SK-N-SH (cell line): ENCODE measurements around the gene TMEM44. TPM values are rescaled to one million over a fixed set of nuclear protein-coding genes. Genes with fewer than 3 reads are reported as not detected.

Experiments
- CTCF ChIA-PET: fragments of 300-600, 350-600 bp; formaldehyde crosslinking; extraction: SDS; loops from one replicate; lab custom pipeline; 2021; lab: Yijun Ruan, JAX
- POLR2A ChIA-PET: fragments of 350-600 bp; sonication (Branson Sonifier 250); formaldehyde crosslinking; extraction: SDS; loops from one replicate; lab custom pipeline; 2020; ENCODE audit warnings: antibody characterized with exemption, inconsistent platforms; lab: Yijun Ruan, JAX
- DNase-seq: peaks from one replicate; pipeline ENCODE4 v3.0.0; 2012
- H2AFZ ChIP-seq: fragments of 200-600 bp; sonication (generic); 2 replicates; pipeline ENCODE4 v1.8.1; 2016; ENCODE audit warnings: antibody characterized with exemption, mild to moderate bottlenecking, low read depth
- H3F3A ChIP-seq: fragments of 200-600 bp; sonication (generic); replicated peaks from 2 replicates; pipeline ENCODE3; 2016; ENCODE audit warnings: antibody characterized with exemption, mild to moderate bottlenecking; ENCODE audit not compliant: insufficient read depth
- H3K27ac ChIP-seq, 2 experiments: fragments of 200-500 bp in 1 of 2; fragments of 200-600 bp in 1 of 2; sonication (Bioruptor generic) in 1 of 2; sonication (generic), shearing (Covaris generic) in 1 of 2; 2 replicates each; pipeline versions ENCODE4 v1.5.1 to v1.6.1; 2014 to 2016; ENCODE audit warnings: low read depth in 2 of 2, inconsistent platforms in 1 of 2, low read length in 1 of 2, mild to moderate bottlenecking in 1 of 2, mixed read lengths in 1 of 2
- H3K27me3 ChIP-seq: fragments of 200-600 bp; sonication (generic), shearing (Covaris generic); 2 replicates; pipeline ENCODE4 v1.6.1; 2016; ENCODE audit warnings: mixed run types; ENCODE audit not compliant: insufficient read depth
- H3K36me3 ChIP-seq, 2 experiments: fragments of 200-500 bp in 1 of 2; fragments of 200-600 bp in 1 of 2; sonication (Bioruptor generic) in 1 of 2; sonication (generic) in 1 of 2; replicated peaks in 1 of 2; 2 replicates each; pipeline versions ENCODE3 to v1.5.1; 2014 to 2016; ENCODE audit warnings: low read length in 1 of 2, mild to moderate bottlenecking in 1 of 2; ENCODE audit not compliant: insufficient read depth in 2 of 2, control insufficient read depth in 1 of 2
- H3K4me1 ChIP-seq, 2 experiments: fragments of 200-500 bp in 1 of 2; fragments of 200-600 bp in 1 of 2; sonication (Bioruptor generic) in 1 of 2; sonication (generic), shearing (Covaris generic) in 1 of 2; 2 replicates each; pipeline versions ENCODE4 v1.5.1 to v1.6.1; 2014 to 2016; ENCODE audit warnings: low read depth in 1 of 2, low read length in 1 of 2, mixed run types in 1 of 2; ENCODE audit not compliant: insufficient read depth in 2 of 2, control insufficient read depth in 1 of 2
- H3K4me2 ChIP-seq: fragments of 200-600 bp; sonication (generic), shearing (Covaris generic); 2 replicates; pipeline ENCODE4 v1.6.1; 2017; ENCODE audit warnings: mixed run types
- H3K4me3 ChIP-seq, 2 experiments: fragments of 200-500 bp in 1 of 2; fragments of 200-600 bp in 1 of 2; sonication (Bioruptor generic) in 1 of 2; sonication (generic), shearing (Covaris generic) in 1 of 2; 2 replicates each; pipeline versions ENCODE4 v1.5.1 to v1.8.1; 2014 to 2016; ENCODE audit warnings: low read depth in 2 of 2, inconsistent platforms in 1 of 2, low read length in 1 of 2, mild to moderate bottlenecking in 1 of 2, mixed read lengths in 1 of 2, moderate library complexity in 1 of 2
- H3K79me2 ChIP-seq: fragments of 200-600 bp; sonication (generic); 2 replicates; pipeline ENCODE4 v1.8.1; 2017; ENCODE audit warnings: mild to moderate bottlenecking; ENCODE audit not compliant: insufficient read depth
- H3K9ac ChIP-seq: fragments of 200-600 bp; sonication (generic); 2 replicates; pipeline ENCODE4 v1.6.1; 2017; ENCODE audit warnings: mixed run types
- H3K9me2 ChIP-seq: fragments of 200-600 bp; sonication (generic); 2 replicates; pipeline ENCODE4 v1.6.1; 2017; ENCODE audit warnings: mixed run types
- H3K9me3 ChIP-seq: fragments of 200-600 bp; sonication (generic); 2 replicates; pipeline ENCODE4 v1.6.1; 2017; ENCODE audit warnings: mixed run types, mild to moderate bottlenecking, moderate library complexity
- H4K20me1 ChIP-seq: fragments of 200-600 bp; sonication (generic); 2 replicates; pipeline ENCODE4 v1.6.1; 2017; ENCODE audit warnings: mild to moderate bottlenecking, mixed run types; ENCODE audit not compliant: insufficient read depth
- CHD2 ChIP-seq: fragments of 150-350 bp; IDR thresholded peaks from 2 replicates; pipeline ENCODE4 v1.6.1; 2018; ENCODE audit warnings: low read length; ENCODE audit not compliant: partially characterized antibody
- FOSL2 ChIP-seq: IDR thresholded peaks from 2 replicates; pipeline ENCODE4 v1.4.0; 2012; ENCODE audit warnings: low read depth, mild to moderate bottlenecking, moderate library complexity, borderline replicate concordance
- GABPA ChIP-seq: IDR thresholded peaks from 2 replicates; pipeline ENCODE4 v1.4.0; 2012; ENCODE audit warnings: low read depth, mild to moderate bottlenecking
- GATA2 ChIP-seq: sonication (generic); formaldehyde crosslinking; IDR thresholded peaks from 2 replicates; pipeline ENCODE4 v1.5.0; 2020; ENCODE audit warnings: mild to moderate bottlenecking, missing genetic modification reagents
- IRF3 ChIP-seq: fragments of 150-350 bp; IDR thresholded peaks from 2 replicates; pipeline ENCODE4 v1.6.1; 2016; ENCODE audit warnings: mild to moderate bottlenecking, low read depth, low read length
- MEF2A ChIP-seq: IDR thresholded peaks from 2 replicates; pipeline ENCODE4 v1.4.0; 2012; ENCODE audit warnings: low read depth, borderline replicate concordance
- NFIC ChIP-seq: IDR thresholded peaks from 2 replicates; pipeline ENCODE4 v1.4.0; 2012; ENCODE audit warnings: borderline replicate concordance
- NRF1 ChIP-seq: IDR thresholded peaks from 2 replicates; pipeline ENCODE4 v1.6.1; 2012; ENCODE audit warnings: low read depth, mild to moderate bottlenecking, low read length
- PBX3 ChIP-seq: IDR thresholded peaks from 2 replicates; pipeline ENCODE4; 2012
- POLR2AphosphoS5 ChIP-seq: IDR thresholded peaks from 2 replicates; pipeline ENCODE4 v1.6.1; 2012; ENCODE audit warnings: low read depth, low read length
- RCOR1 ChIP-seq: fragments of 150-350 bp; IDR thresholded peaks from 2 replicates; pipeline ENCODE4 v1.6.1; 2017; ENCODE audit warnings: antibody characterized with exemption, low read length
- SIN3A ChIP-seq: IDR thresholded peaks from 2 replicates; pipeline ENCODE4 v1.6.1; 2012; ENCODE audit warnings: low read depth, mild to moderate bottlenecking, low read length, moderate library complexity, borderline replicate concordance
- SMC3 ChIP-seq: IDR thresholded peaks from 2 replicates; pipeline ENCODE4 v1.6.1; 2012; ENCODE audit warnings: low read depth, low read length, improper control_type of control experiment
- TAF1 ChIP-seq: IDR thresholded peaks from 2 replicates; pipeline ENCODE4 v1.6.1; 2012; ENCODE audit warnings: low read depth, mild to moderate bottlenecking, low read length, moderate library complexity, borderline replicate concordance
- TCF12 ChIP-seq: IDR thresholded peaks from 2 replicates; pipeline ENCODE4 v1.4.0; 2012
- WGBS: methylation state at CpG from one replicate; pipeline ENCODE4 v1.1.6; 2017; ENCODE audit warnings: low lambda C conversion rate; 5-methylcytosine and 5-hydroxymethylcytosine counted together
- polyA plus RNA-seq, 3 experiments: library from polyadenylated mRNA; depleted of rRNA; stranded (reverse); fragments of >200 nt; gene quantifications; 2 replicates each; pipeline ENCODE4 v1.2.3, GENCODE V29; 2012
- TF ChIP-seq, protein P1 (sequence below): IDR thresholded peaks from 2 replicates; pipeline ENCODE4 v1.6.1; 2012; ENCODE audit warnings: mild to moderate bottlenecking, low read depth, low read length, moderate library complexity
- TF ChIP-seq, protein P2 (sequence below): fragments of 200-600 bp; sonication (generic); IDR thresholded peaks from 2 replicates; pipeline ENCODE4 v1.6.1; 2017; ENCODE audit warnings: antibody characterized with exemption, mild to moderate bottlenecking, moderate library complexity

Gene TMEM44
- polyA plus RNA-seq, 1 of the 3 experiments (the other 2 are of a cell fraction): 22.6 TPM

DNA sequence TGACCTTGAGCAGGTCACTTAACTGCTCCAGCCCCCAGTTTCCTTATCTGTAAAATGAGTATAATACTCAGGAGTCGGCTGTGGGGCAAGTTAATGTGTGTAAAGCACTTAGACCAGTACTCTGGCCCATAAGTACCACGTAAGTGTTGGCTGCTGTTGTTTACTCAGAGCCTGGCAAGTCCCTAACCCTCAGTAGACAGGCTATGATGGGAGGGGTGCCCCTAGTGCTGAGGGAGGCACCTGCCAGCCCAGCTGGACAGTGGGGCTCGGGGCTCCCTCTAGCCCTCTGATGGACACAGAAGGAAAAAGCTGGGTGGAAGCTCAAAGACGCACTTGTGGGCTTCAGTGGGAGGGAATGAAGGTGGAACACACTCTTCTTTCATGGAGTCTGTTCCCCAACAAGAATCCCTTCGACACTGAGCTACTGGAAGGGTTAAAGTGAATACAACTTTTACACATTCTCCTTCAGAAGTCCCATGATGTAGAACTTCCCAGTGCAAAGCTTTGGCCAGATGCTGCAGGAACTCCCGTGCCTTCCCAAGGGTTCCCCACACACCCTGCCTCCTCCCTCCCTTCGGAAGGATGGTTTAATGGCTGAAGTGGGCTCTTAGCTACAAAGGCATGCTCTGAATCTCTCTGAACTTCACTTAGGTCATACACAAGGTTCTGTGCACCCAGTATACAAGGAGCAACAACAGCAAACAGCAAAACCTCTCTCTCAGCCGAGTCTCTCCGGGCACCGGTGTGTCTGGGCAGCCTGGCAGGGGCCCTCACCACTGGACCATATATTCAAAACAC, 25.4 kb downstream of the TMEM44 start (continued):
- TF ChIP-seq, protein P1, sequence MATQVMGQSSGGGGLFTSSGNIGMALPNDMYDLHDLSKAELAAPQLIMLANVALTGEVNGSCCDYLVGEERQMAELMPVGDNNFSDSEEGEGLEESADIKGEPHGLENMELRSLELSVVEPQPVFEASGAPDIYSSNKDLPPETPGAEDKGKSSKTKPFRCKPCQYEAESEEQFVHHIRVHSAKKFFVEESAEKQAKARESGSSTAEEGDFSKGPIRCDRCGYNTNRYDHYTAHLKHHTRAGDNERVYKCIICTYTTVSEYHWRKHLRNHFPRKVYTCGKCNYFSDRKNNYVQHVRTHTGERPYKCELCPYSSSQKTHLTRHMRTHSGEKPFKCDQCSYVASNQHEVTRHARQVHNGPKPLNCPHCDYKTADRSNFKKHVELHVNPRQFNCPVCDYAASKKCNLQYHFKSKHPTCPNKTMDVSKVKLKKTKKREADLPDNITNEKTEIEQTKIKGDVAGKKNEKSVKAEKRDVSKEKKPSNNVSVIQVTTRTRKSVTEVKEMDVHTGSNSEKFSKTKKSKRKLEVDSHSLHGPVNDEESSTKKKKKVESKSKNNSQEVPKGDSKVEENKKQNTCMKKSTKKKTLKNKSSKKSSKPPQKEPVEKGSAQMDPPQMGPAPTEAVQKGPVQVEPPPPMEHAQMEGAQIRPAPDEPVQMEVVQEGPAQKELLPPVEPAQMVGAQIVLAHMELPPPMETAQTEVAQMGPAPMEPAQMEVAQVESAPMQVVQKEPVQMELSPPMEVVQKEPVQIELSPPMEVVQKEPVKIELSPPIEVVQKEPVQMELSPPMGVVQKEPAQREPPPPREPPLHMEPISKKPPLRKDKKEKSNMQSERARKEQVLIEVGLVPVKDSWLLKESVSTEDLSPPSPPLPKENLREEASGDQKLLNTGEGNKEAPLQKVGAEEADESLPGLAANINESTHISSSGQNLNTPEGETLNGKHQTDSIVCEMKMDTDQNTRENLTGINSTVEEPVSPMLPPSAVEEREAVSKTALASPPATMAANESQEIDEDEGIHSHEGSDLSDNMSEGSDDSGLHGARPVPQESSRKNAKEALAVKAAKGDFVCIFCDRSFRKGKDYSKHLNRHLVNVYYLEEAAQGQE: no peak
- no peak for TF ChIP-seq TCF12
- TF ChIP-seq RCOR1: no peak
- no peak for TF ChIP-seq TAF1

DNA sequence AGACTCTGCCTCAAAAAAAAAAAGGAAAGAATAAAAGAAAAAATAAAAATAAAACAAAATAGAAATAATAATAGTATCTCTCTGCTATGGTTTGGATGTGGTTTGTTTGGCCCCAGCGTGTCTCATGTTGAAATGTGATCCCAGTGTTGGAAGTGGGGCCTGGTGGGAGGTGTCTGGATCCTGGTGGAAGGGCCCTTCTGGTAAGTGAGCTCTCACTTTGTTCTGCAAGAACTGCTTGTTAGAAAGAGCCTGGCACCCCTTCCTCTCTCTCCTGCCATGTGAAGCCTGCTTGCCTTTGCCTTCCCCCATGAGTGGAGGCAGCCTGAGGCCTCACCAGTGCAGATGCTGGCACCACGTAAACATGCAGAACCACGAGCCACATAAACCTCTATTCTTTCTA, 26.3 kb downstream of the TMEM44 start:
- POLR2A ChIA-PET: no interaction called here
- Histone ChIP-seq H3K27me3 (no peaks in the 10 kb centered on the region), H3K4me1 (peaks cover 0 to 7% of the 10 kb centered on the region in 2 experiments; a peak in 1 of 4 replicates), H3K4me2 (no peak overlapping the region), H3F3A (peaks cover 12% of the 10 kb centered on the region), H3K9ac (no peak overlapping the region), H3K4me3 (no peak overlapping the region), H3K9me3 (no peaks in the 10 kb centered on the region), H4K20me1 (no peaks in the 10 kb centered on the region), H3K36me3 (peaks cover 0 to 8% of the 10 kb centered on the region in 2 experiments), H3K27ac (no peak overlapping the region), H3K9me2 (no peaks in the 10 kb centered on the region), H2AFZ (no peak overlapping the region), H3K79me2 (no peaks in the 10 kb centered on the region)
- no peak for DNase-seq
- CTCF ChIA-PET: interaction anchor here (3.5 kb wide), 1 partner anchor 12 kb away, joined by 31 read pairs; no protein-coding TSS in a partner anchor
- no peak for TF ChIP-seq IRF3
- no peak for TF ChIP-seq POLR2AphosphoS5
- TF ChIP-seq FOSL2: no peak
- TF ChIP-seq, protein P2, sequence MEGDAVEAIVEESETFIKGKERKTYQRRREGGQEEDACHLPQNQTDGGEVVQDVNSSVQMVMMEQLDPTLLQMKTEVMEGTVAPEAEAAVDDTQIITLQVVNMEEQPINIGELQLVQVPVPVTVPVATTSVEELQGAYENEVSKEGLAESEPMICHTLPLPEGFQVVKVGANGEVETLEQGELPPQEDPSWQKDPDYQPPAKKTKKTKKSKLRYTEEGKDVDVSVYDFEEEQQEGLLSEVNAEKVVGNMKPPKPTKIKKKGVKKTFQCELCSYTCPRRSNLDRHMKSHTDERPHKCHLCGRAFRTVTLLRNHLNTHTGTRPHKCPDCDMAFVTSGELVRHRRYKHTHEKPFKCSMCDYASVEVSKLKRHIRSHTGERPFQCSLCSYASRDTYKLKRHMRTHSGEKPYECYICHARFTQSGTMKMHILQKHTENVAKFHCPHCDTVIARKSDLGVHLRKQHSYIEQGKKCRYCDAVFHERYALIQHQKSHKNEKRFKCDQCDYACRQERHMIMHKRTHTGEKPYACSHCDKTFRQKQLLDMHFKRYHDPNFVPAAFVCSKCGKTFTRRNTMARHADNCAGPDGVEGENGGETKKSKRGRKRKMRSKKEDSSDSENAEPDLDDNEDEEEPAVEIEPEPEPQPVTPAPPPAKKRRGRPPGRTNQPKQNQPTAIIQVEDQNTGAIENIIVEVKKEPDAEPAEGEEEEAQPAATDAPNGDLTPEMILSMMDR: no peak
- no peak for TF ChIP-seq CHD2
- no peak for TF ChIP-seq PBX3
- TF ChIP-seq TAF1: no peak
- TF ChIP-seq NRF1: no peak
- no peak for TF ChIP-seq NFIC
- no peak for TF ChIP-seq SMC3
- TF ChIP-seq TCF12: no peak
- TF ChIP-seq RCOR1: no peak
- TF ChIP-seq SIN3A: no peak
- no peak for TF ChIP-seq GABPA
- no peak for TF ChIP-seq GATA2 (CRISPR knock-in tag)
- no peak for TF ChIP-seq MEF2A
- WGBS: 95% methylated on average over 3 of the region's 3 CpGs
